Common myeloid progenitor, CD34-positive (primary cell): ENCODE results near the gene SEMA4D.

Experiments
- CTCF ChIA-PET: fragments of 350-600 bp; sonication (Branson Sonifier 250); formaldehyde crosslinking; loops from one replicate; lab custom pipeline; 2021; ENCODE audit warnings: antibody characterized with exemption; lab: Charles Lee
- POLR2A ChIA-PET: fragments of 350-600 bp; sonication (Branson Sonifier 250); formaldehyde crosslinking; loops from one replicate; lab custom pipeline; 2021; ENCODE audit warnings: antibody characterized with exemption; lab: Charles Lee
- DNase-seq, 3 donors: peaks; one replicate each; pipeline versions ENCODE4 v3.0.0 to v3.0.0-alpha.2; 2013
- H3K27ac ChIP-seq, 2 experiments: 1 replicate in 1 of 2; 2 replicates in 1 of 2; pipeline ENCODE4 v1.7.0; 2013; ENCODE audit warnings: inconsistent platforms in 2 of 2, low read length in 2 of 2, mild to moderate bottlenecking in 2 of 2, low read depth in 1 of 2, moderate library complexity in 1 of 2; ENCODE audit not compliant: severe bottlenecking in 2 of 2, insufficient read depth in 1 of 2, poor library complexity in 1 of 2
- H3K27me3 ChIP-seq, 5 experiments: replicated peaks in 2 of 5; 1 replicate in 3 of 5; 2 replicates in 2 of 5; pipeline versions ENCODE4 v1.6.1 to v1.7.0; 2013; ENCODE audit warnings: low read length in 4 of 5, mild to moderate bottlenecking in 2 of 5, moderate library complexity in 2 of 5, inconsistent platforms in 1 of 5; ENCODE audit not compliant: insufficient read depth in 5 of 5, control insufficient read depth in 4 of 5
- H3K36me3 ChIP-seq, 4 experiments: 1 replicate in 2 of 4; 2 replicates in 2 of 4; pipeline versions ENCODE4 v1.6.1 to v1.7.0; 2013; ENCODE audit warnings: low read length in 3 of 4, control low read depth in 1 of 4, mild to moderate bottlenecking in 1 of 4; ENCODE audit not compliant: control insufficient read depth in 4 of 4, insufficient read depth in 4 of 4
- H3K4me1 ChIP-seq, 4 experiments: 1 replicate in 3 of 4; 2 replicates in 1 of 4; pipeline versions ENCODE4 v1.6.1 to v1.7.1; 2013; ENCODE audit warnings: low read length in 3 of 4, mild to moderate bottlenecking in 3 of 4, control low read depth in 1 of 4, inconsistent platforms in 1 of 4, moderate library complexity in 1 of 4; ENCODE audit not compliant: control insufficient read depth in 4 of 4, insufficient read depth in 4 of 4; ENCODE audit errors: control extremely low read depth in 1 of 4
- H3K4me3 ChIP-seq, 7 experiments: 1 replicate in 4 of 7; 2 replicates in 3 of 7; pipeline versions ENCODE4 v1.5.1 to v1.7.0; 2013; ENCODE audit warnings: mild to moderate bottlenecking in 7 of 7, low read length in 6 of 7, moderate library complexity in 6 of 7, inconsistent platforms in 2 of 7, low read depth in 2 of 7, control low read depth in 1 of 7; ENCODE audit not compliant: insufficient read depth in 4 of 7, control insufficient read depth in 1 of 7; ENCODE audit errors: extremely low read depth in 1 of 7
- H3K9me3 ChIP-seq, 5 experiments: 1 replicate in 4 of 5; 2 replicates in 1 of 5; pipeline versions ENCODE4 v1.6.1 to v1.7.1; 2013; ENCODE audit warnings: low read length in 4 of 5, mild to moderate bottlenecking in 2 of 5, inconsistent platforms in 1 of 5, low read depth in 1 of 5, moderate library complexity in 1 of 5; ENCODE audit not compliant: control insufficient read depth in 4 of 5, insufficient read depth in 2 of 5; ENCODE audit errors: control extremely low read depth in 1 of 5
- WGBS: methylation state at CpG from one replicate; pipeline ENCODE4 v1.1.5; 2013; ENCODE audit not compliant: insufficient coverage; 5-methylcytosine and 5-hydroxymethylcytosine counted together

SEMA4D gene

DNA sequence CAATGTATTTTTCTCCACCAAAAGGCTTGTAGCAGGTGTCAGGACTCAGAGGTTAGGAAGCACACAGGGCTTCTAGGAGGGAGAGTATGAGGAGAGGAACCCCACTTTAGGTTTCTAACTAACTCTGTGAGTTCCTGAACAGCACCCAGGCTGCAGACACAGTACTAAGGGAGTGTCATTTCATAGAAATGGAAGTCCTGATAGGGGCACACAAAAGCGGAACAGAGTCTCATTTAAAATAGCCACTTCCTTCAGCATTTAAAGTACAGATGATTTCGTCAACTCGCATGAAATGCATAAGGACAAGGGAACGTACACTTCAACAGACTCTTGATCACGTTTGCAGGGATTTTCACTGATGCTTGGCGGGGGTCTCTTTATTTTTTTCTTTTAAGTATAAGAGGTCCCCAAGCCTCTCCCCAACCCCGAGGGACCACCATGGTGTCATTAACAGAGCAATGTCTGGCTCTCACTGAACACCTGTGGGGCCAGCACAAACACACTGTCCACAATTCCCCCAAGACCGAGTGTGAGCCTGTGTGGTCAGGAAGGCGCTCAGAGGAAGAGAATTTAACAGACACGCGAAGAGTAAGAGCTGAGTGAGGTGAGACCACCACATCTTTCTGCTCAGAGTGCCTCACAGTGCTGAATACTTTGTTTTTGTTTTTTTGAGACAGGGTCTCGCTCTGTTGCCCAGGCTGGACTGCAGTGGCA is 97.4 kb downstream of the SEMA4D start:
- no peaks in the 10 kb centered on the region for H3K9me3 ChIP-seq
- H3K4me3 ChIP-seq = peak overlapping the region in 4 of 7 experiments; percentile 23 to 34 (median 28)
- H3K27me3 ChIP-seq = no peaks in the 10 kb centered on the region
- peaks cover 24 to 71% (median 59%) of the 10 kb centered on the region in 4 experiments for H3K36me3 ChIP-seq
- ChIA-PET CTCF (interaction anchor here (1.4 to 2.0 kb wide), 4 partner anchors 10 to 101 kb away, joined by 3 to 5 read pairs (median 4); no protein-coding TSS in a partner anchor), POLR2A (no interaction called here)
- peak; percentile 52 to 86 (median 81) for DNase-seq
- WGBS = 13% methylated on average over 9 of the region's 12 CpGs
- H3K27ac ChIP-seq = peak overlapping the region in 1 of 2 experiments; percentile 63
- peaks cover 14 to 51% (median 34%) of the 10 kb centered on the region in 4 experiments for H3K4me1 ChIP-seq

DNA sequence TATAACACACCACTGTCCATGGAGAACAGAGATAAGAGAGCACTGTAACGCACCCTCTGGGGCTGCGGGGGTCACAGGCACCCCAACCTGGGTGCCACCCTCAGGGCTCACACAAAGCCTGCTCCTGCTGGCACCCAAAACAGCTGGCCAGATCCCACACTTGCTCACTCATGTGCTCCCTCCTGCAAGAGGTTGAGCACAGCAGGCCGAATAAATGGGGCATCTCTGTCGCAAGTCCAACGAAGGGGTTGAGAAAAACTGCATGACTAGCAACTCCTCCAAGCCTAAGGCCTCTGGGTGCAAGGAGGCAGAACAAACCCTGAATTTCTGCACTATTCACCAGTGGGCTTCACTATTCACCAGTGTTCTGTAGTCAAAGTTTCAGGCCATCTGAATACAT is 99.3 kb downstream of the SEMA4D start:
- DNase-seq = no peak
- POLR2A ChIA-PET = no interaction called here
- Histone ChIP-seq H3K27me3 (no peaks in the 10 kb centered on the region), H3K36me3 (peaks cover 31 to 73% (median 59%) of the 10 kb centered on the region in 4 experiments), H3K4me1 (peaks cover 14 to 46% (median 27%) of the 10 kb centered on the region in 4 experiments), H3K27ac (no peak overlapping the region), H3K9me3 (no peaks in the 10 kb centered on the region), H3K4me3 (no peak overlapping the region)
- CTCF ChIA-PET = interaction anchor here (3.1 kb wide), 1 partner anchor 150 kb away, joined by 14 read pairs; no protein-coding TSS in a partner anchor
- 98% methylated on average over 5 of the region's 5 CpGs for WGBS

DNA sequence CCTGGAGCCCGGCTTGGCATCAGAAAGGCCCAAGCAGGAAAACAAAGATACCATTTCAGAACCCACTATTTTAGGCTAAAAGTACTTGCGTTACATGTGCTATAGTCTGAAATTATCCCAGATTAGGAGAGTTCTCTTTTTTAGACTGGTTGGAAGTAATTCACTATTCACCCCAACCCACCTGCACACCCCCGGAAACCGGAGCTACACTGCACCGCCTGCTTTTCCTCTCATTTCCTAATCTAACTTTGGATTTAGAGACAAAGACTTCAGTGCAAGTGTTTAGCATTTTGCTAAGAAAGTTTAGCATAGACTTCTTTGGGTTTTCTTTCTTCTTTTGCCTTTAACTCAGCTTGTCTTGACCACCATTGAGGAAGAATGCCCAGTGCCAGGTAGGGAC is 100.4 kb downstream of the SEMA4D start:
- Histone ChIP-seq H3K36me3 (peaks cover 32 to 77% (median 63%) of the 10 kb centered on the region in 4 experiments), H3K4me3 (no peak overlapping the region), H3K27ac (no peak overlapping the region), H3K4me1 (peaks cover 14 to 39% (median 27%) of the 10 kb centered on the region in 4 experiments), H3K27me3 (no peaks in the 10 kb centered on the region), H3K9me3 (no peaks in the 10 kb centered on the region)
- DNase-seq = no peak
- POLR2A ChIA-PET = no interaction called here
- CTCF ChIA-PET = interaction anchor here (0.6 to 3.1 kb wide), 2 partner anchors 21 to 151 kb away, joined by 3 to 14 read pairs; no protein-coding TSS in a partner anchor
- WGBS = 100% methylated on average over 1 of the region's 5 CpGs

DNA sequence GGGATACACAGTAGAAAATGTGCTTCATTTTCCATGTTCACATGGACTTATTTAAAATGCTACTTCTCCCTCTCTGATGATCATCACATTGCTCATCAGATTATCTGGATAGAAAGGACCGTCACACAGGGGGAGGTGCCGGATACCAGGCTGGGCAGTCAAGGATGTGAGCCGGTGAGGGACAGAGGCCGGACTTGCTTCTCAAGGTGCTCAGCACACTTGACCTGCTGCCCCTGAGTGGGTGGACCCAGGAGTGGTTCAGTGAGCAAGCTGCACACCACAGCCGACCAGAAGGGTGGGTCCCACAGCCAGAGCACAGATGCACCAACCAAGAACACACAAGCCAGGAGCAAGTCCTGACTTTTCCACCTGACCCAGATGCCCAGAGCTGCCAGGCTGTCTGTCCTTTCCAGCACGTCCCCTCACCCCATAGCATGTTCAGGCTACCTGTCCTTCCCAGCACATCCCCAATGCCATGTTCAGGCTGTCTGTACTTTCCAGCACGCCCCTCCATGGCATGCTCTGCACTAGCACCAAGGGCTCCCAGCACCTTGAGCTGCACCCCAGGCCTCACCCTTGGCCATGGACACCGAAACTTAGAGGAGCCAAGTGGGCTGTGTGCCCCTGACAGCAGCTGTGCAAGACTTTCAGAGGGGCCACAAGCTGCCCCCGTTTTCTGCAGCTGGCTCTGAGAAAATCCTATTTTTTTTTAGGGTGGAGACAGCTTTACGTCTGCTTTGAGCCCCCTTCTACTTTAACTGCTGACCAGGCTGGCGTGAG is 101.8 kb downstream of the SEMA4D start:
- peaks cover 10 to 25% (median 19%) of the 10 kb centered on the region in 4 experiments for H3K4me1 ChIP-seq
- ChIA-PET CTCF (interaction anchor here (0.6 to 1.6 kb wide), 2 partner anchors 21 to 219 kb away, joined by 3 read pairs; no protein-coding TSS in a partner anchor), POLR2A (no interaction called here)
- H3K27ac ChIP-seq = no peak overlapping the region
- no peaks in the 10 kb centered on the region for H3K27me3 ChIP-seq
- WGBS = 95% methylated on average over 11 of the region's 11 CpGs
- no peaks in the 10 kb centered on the region for H3K9me3 ChIP-seq
- peaks cover 37 to 77% (median 67%) of the 10 kb centered on the region in 4 experiments for H3K36me3 ChIP-seq
- no peak for DNase-seq
- H3K4me3 ChIP-seq = no peak overlapping the region

DNA sequence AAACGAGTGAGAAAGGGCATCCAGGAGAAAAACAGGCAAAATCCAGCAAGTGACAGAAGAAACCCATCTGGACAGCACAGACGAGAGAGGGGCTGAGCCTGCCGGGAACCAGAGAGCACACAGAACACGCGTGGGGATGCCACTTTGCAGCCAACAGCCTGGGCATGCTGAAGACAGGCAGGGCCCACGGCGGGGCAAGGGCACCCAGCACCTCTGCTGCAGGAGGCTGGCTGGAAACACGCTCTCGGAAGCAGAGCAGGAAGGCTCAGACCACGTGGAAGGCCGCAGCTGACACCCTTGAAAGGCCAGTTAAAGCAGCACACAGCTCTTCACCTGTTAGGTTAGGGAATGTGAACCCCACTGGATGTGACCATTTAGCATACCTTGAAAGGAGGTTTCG is 103.5 kb downstream of the SEMA4D start:
- no peak overlapping the region for H3K27ac ChIP-seq
- no peak overlapping the region for H3K4me3 ChIP-seq
- H3K9me3 ChIP-seq = no peaks in the 10 kb centered on the region
- H3K27me3 ChIP-seq = no peaks in the 10 kb centered on the region
- H3K4me1 ChIP-seq = peaks cover 0 to 15% (median 2%) of the 10 kb centered on the region in 4 experiments
- ChIA-PET CTCF (interaction anchor here (1.6 kb wide), 1 partner anchor 19 kb away, joined by 3 read pairs; no protein-coding TSS in a partner anchor), POLR2A (no interaction called here)
- peaks cover 47 to 93% (median 81%) of the 10 kb centered on the region in 4 experiments for H3K36me3 ChIP-seq
- DNase-seq = no peak
- 94% methylated on average over 12 of the region's 12 CpGs for WGBS

DNA sequence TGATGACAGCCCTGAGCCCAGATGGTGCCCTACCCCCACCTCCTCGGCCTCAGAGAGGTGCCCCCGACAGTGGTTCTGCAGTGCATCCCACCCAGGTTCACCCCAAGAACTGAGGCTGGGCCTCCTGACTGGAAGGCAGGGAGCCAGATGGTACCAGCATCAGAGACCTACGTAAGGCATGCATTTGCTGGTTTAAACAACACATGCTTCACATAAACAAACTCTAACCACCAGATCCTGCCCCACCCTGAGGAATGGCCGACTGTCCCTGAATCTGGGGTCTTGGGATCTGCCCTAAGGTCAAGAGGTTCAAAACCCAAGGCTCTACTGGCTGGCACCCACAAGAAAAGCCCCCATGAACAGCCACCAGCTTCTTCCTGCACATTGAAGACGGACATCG is 106.3 kb downstream of the SEMA4D start:
- H3K4me1 ChIP-seq = peaks cover 0 to 12% (median 1%) of the 10 kb centered on the region in 4 experiments
- H3K36me3 ChIP-seq = peaks cover 39 to 96% (median 85%) of the 10 kb centered on the region in 4 experiments
- POLR2A ChIA-PET = no interaction called here
- WGBS = 96% methylated on average over 4 of the region's 6 CpGs
- DNase-seq = no peak
- no peaks in the 10 kb centered on the region for H3K9me3 ChIP-seq
- no peak overlapping the region for H3K27ac ChIP-seq
- CTCF ChIA-PET = no interaction called here
- H3K4me3 ChIP-seq = no peak overlapping the region
- H3K27me3 ChIP-seq = no peaks in the 10 kb centered on the region
